Left renal cortex interstitium (tissue), 4 donors: Measurements from ENCODE around the gene DEFB113. TPM values are rescaled to one million over a fixed set of nuclear protein-coding genes. Genes with fewer than 3 reads are reported as not detected.

Source experiments
- DNase-seq, 4 donors: peaks; one replicate each; pipeline ENCODE4 v3.0.0-alpha.2; 2013; ENCODE audit warnings: low read depth in 4 of 4, low spot score in 2 of 4, missing footprints in 1 of 4
- polyA plus RNA-seq, 4 donors: library from polyadenylated mRNA; unstranded; fragments of 120-200 nt; gene quantifications; one replicate each; pipeline ENCODE4 v1.2.1, GENCODE V29; 2013; ENCODE audit not compliant: insufficient read length in 4 of 4

DEFB113 gene
- polyA plus RNA-seq, 4 donors = not detected

DNA sequence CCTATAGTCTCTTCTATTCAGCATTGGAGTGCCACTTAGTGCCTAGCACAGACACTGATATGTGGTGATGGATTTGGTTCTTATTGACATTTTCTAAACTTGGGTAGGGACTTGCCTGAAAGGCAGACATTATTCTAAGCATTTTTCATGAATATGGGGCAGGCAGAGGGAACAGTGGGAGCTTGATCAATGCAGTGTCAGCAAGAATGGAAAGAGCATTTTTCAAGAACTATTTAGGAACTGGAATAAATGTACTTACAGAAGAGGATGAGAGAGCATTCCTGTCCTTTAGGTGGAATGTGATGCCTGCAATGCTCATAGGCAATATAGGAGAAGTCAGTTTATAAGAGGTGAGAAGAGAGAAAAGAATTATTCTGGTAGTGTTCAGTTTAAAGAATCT is 31.6 kb downstream of the DEFB113 start:
- DNase-seq = no peak

- no peak for DNase-seq
Measured at GRCh38 chr6:49937017-49937416, 32.4 kb downstream of the DEFB113 start.

GRCh38 chr6:49935387-49935786 is 34.0 kb downstream of the DEFB113 start:
- no peak for DNase-seq

- no peak for DNase-seq
Measured at GRCh38 chr6:49934770-49935169, 34.7 kb downstream of the DEFB113 start.

GRCh38 chr6:49933526-49933925 is 35.9 kb downstream of the DEFB113 start:
- DNase-seq = no peak

- DNase-seq = no peak
Measured at GRCh38 chr6:49929340-49929739, 40.1 kb downstream of the DEFB113 start.

DNA sequence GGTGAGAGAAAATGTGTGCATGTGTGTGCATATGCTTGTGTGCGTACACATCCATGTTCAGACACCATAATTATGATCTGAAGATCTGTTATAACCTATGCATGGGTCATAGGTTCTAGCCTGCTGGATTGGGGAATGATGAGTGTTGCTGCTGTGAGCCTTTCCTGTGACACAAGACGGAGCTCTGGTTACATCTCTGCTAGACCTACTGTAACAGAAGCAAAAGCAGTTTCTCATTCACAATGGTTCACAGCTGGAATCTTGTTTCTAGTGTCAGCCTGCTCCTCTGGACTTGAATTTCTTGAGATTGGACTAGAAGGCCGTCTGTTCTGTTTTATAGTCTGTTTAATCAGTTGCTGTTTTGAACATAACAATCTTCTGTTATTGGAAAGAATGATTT is 45.6 kb downstream of the DEFB113 start:
- DNase-seq = no peak

DNA sequence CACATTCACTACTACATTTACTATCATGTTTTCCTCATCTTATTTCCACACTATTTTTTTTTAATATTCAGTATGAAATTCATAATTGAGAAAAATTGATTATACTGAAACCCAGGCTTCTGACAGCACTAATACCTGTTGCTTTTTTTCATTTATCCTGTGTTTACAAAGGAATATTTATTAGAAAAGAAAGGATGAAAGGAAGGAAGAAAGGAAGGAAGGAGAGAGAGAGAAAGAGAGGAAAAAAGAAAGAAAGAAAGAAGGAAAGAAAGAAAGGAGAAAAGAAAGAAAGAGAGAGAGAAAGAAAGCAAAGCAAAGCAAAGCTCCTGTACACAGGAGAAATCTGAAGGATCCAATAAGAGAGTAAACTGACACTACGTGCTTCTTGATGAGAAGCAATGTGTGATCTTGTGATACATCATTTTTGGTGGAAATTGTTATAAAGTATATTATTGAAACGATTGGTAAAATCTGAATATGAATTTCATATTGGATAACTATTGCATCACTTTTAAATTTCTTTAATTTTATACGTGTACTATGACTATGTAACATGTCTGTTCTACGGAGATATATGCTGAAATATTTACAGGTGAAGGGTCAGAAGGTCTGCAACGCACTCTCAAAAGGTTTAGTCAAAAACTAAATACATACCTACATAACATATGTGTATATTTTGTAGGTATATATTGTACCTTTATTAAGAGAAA is 49.3 kb downstream of the DEFB113 start:
- no peak for DNase-seq

GRCh38 chr6:49919261-49919660 is 50.2 kb downstream of the DEFB113 start:
- DNase-seq = no peak

GRCh38 chr6:49918787-49919186 is 50.6 kb downstream of the DEFB113 start:
- no peak for DNase-seq

Other genes with a start within 250 kb of the DEFB113 start
- gene CRISP3, start 225.2 kb downstream of the DEFB113 start, polyA plus RNA-seq = under 1 TPM in 3 of 4 donors, not detected in 1; 0.16 to 0.49 (median 0.34) TPM
- not detected for gene PGK2, start 182.3 kb downstream of the DEFB113 start, polyA plus RNA-seq
- not detected for gene CRISP1, start 103.1 kb downstream of the DEFB113 start, polyA plus RNA-seq
- not detected for gene DEFB114, start 5.5 kb downstream of the DEFB113 start, polyA plus RNA-seq
- gene DEFB110, start 52.4 kb upstream of the DEFB113 start, polyA plus RNA-seq = not detected
- gene DEFB112, start 80.3 kb upstream of the DEFB113 start, polyA plus RNA-seq = not detected